NOMO-1 (cell line): ENCODE data around the gene DCTD.
"Not testable (repeated sequence)": the region's sequence is repeated elsewhere in the genome, so short reads cannot be mapped to it uniquely, and the experiment has no call there.

ENCODE experiments used
- DNase-seq, 2 experiments: peaks; one replicate each; lab custom pipeline; 2025; ENCODE audit not compliant: unreplicated experiment in 2 of 2; lab: John Stamatoyannopoulos, UW

DCTD gene

GRCh38 chr4:182922501-182923284, 5.5 kb upstream of the DCTD start:
- no peak for DNase-seq

DNA sequence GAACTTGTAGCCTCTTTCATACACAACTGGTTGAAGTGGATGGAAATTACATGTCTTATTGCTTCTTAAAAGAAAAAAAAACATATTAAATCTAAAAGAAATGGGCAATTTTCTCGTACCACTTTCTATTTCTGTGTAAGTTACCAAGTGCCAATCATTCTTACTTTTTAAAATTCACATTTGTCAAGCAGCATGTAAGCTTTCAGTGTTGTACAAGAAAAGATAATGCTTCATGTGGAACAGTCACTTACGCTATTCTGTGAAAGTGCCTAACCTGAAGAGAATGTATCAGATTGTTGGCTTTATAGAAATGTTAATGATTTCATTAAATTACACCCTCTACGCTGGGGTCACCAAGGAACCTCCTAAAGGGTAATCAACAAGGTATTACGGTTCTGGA, 4.4 kb upstream of the DCTD start:
- no peak for DNase-seq

GRCh38 chr4:182920676-182921075, 3.5 kb upstream of the DCTD start:
- DNase-seq, result no peak

DNA sequence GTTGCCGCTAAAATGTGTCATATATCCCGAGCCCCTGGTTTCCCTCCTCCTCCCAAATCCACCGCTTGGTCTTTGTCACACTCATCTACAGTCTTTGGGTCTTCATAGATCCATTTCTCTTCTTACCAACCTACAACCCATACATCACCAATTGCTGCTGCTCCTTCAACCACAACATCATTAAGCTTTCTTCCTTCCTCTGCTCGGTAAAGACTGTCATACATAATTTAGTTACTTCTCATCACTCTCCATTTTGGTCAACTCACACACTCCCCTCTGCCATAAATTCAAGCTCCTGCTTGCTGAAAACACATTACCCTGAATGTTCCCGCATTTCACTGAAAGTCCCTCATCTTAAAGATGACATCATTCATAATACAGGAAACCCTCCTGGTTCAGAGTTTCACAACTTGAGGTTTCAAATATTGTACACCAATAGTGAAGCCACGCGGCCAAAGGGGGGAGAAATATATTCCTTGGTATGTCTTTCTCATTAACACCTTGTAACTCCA, 1.7 kb upstream of the DCTD start:
- DNase-seq, result peak; percentile 9 to 66

DNA sequence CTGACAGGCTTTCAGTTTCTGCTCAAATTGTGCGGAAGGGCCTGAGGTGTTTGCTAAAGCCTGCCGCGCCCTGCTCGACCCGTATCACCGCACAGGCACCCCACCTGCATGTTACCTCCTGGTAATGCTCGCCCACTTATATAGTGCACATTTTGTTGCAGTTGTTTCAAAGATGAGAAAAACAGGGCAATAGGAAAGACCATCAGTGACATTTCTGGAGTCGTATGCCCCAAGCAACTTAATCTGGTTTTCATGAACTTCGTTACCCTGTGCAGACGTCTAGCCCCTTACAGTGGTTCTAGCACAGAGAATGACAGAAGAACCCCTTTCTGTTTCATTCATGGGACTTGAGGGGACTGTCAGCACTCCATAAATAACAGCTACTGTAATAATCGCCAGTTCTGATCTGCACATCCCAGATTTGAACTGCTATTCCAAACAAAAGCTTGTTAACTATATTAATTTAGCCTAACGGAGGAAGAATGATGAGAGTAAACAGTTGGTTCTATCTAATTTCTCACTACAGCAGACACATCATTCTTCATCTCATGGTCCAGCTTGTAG, 940 bp upstream of the DCTD start:
- no peak for DNase-seq

DNA sequence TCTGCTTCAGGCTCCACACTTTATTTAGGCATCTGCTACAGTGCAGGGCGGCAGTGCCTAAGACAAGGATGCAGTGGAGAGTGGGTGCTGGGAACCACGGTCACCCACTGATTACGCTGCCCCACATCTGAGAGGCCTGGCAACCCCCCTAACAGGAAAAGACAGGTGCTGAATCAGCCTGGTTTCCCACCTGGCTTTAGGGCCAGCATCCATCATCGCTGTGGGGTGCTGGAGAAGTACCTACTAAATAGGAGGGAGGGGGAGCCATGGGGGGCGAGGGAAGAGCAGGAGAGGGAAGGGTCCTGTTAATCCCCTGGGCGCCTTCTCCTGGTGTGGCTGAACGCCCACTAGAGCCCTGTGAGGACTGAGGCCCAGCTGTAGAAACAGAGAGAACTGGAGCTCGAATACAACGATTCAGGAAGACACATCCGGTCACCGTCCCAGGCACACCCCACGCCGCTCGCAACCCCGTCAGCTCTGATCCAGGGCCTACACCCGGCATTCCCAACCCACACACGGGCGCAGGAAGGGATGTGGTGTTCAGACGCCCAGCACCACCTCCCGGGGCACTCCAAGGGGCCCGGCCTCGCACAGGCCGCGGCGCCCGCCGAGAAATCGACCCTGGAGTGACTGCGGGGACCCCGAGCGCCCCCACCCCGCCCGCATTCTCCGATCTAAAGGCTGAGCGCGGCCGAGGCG, 554 bp downstream of the DCTD start:
- DNase-seq, result peak; percentile 3 to 7

GRCh38 chr4:182914357-182914756, 2.8 kb downstream of the DCTD start:
- no peak for DNase-seq

GRCh38 chr4:182913621-182914020, 3.6 kb downstream of the DCTD start:
- no peak for DNase-seq

DNA sequence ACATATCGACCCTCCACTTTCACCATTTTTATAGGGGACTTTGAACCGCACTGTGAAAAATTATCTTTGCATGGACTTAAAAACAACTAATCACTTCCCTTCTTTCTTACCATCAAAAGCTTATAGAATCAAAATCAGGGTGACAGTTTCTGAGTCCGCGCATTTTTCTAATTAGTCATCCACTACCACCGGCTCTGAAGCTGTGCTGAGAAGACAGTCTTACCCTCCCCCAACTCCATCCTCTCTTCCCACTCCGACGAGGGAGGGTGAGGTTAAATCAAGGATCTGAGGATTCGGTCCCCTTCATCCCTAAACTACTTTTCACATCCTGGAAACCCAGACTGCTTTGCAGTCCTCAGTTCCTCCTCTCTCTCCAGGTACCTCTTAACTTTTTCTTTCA, 4.2 kb downstream of the DCTD start:
- DNase-seq, result no peak

DNA sequence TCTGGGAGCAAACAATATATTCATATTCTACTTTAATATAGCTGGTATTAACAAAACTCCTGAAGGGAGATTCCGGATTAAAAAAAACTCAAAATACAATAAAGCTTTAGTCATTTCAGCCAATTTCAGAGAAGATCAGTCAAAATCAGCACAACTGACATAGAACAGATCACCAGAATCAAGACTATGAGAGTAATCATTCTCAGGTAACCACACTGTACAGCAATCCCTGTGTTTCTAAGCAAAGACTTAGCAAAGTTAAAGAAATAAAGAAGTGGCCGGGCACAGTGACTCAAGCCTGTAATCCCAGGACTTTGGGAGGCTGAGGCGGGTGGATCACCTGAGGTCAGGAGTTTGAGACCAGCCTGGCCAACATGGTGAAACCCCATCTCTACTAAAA, 9.1 kb downstream of the DCTD start:
- DNase-seq, result no peak

DNA sequence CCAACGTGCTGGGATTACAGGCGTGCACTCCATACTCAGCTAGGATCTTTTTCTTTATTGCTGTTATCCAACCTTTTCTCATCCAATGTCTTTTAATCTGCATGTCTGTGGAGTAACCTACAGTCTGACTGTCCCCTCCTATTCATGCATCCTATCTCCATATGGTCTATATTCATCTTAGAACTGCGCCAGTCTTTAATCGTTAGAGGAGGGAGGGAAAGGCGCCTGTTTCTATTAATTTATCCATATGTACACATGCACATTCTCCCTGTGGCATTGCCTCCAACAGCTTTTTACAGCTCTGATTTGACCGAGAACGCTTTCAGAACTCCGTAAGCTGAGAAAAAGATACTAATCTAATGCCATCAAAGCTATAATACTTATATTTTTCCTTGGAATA, 9.8 kb downstream of the DCTD start:
- no peak for DNase-seq

- no peak for DNase-seq
Observed at GRCh38 chr4:182906786-182907185, 10.4 kb downstream of the DCTD start.

DNA sequence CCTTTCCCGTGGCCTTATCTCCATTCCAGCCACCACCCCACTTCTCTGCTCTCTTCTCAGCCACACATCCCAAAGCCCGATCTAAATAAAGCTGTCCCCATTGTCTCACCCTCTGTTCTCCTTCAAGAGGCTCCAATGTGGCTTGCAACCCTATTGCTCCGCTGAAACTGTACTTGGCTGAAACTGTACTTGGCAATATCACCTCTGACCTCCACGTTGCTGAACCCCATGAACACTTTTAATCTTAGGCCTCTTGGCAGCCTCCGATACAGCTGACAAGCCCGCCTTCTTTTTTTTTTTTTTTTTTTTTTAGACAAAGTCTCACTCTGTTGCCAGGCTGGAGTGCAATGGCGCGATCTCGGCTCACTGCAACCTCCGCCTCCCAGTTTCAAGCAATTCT, 12.1 kb downstream of the DCTD start:
- no peak for DNase-seq

DNA sequence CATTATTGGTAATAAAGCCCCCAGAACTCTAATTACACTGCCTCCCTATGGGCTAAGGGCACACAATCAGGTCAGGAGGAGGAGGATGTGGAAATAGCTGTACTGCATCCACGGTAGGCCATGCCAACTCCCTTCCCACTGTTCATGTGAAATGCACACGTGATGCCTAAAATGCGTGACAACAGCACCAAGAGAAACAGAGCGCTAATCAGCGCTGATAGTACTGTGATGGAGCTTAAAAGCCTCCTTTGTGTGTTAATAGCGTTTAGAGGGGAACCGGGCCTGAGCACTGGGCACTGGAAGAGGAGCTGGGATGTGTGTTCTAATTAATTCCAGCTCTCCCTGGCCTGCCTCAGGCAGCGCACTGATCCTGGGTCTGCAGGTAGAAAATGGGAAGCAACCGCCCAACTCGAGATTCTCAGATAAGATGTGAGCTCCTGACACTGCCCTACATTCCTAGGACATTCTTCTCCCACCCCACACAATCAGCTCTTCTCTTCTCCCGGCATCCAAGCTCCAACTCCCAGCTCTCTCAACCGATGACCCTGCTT, 12.9 kb downstream of the DCTD start:
- DNase-seq, result no peak

DNA sequence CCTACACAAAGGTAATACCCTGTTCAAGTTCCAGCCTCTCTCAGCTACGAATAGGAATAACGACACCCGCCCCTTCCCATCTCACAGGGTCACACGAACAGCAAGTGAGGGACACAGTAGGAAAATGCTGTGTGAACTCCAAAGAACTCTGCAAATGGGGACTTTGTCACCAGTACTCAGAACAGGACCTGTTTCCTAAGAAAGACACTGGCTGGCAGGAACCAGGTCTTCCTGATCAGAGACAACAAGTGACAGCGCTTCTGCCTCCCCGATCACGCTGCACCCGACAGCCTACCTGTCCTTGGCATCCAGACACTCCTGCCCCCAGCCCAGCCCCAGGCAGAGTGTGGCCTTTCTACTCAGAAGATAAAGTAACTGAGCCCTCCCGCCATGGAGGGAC, 14.2 kb downstream of the DCTD start:
- DNase-seq, result no peak

GRCh38 chr4:182901337-182901736, 15.8 kb downstream of the DCTD start:
- DNase-seq, result no peak

DNA sequence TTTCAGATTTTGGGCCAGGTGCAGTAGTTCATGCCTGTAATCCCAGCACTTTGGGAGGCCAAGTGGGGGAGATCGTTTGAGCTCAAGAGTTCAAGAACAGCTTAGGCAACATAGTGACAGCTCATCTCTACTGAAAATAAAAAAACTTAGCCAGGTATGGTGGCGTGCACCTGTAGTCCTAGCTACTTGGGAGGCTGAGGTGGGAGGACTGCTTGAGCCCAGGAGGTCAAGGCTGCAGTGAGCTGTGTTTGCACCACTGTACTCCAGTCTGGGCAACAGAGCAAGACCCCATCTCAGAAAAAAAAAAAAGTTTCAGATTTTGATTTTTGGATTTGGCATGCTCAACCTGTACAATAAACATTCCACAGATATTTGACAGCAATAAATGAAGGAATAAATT, 17.2 kb downstream of the DCTD start:
- DNase-seq, result not testable (repeated sequence)

DNA sequence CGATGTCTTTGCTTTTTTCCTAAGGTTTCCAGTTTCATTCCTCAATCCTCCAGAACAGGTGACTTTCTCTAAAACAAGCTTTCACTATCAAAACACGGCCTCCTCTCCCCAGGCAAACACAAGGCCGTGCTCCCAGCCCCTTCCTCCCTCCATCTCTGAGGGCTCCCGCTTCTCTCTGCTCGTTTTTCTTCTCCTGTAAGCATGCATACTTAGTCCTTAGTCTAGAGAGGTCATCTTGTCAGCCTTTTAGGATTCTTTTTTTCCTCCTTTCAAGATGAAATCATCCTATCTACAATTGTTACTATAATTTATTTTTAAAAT, 18.7 kb downstream of the DCTD start:
- DNase-seq, result no peak

DNA sequence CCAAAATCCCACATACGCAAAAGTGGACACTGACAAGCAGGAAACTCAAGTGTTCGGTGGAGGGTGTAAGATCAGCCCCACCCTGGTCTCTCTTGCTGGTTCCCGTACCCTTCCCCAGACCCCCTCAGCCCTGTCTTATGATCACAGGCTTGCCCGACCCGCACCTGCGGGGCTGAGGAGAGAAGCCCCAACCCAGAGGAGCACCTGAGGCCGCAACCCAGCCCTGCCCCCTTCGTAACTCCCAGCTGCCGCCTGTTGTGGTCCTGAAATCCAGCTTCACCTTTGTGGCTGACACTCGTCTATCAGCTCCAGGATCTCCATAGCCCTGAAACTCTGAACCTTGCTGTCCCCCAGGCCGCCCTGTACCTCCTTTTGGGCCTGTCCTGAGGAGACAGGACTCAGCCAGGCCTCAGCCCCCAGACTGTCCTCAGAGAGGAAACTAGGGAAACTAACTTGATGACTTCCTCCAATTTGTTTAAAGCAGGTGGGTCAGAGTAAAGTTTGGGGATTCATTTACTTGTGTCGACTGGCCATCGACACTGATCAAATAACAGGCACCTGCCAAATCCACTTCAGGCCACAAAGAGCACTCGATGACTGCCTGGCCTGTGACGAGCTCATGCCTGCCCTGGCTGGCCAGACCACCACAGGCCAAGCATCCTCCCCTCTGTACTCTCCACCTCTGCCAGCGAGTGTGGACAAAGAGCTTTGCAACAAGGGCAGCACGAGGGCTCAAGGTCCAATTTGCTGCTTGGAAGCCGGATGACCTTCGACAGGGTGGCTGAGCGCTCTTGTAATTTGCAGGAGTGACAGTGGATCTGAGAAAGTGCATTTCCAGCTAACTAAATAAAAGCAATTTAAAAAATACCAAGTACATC, 19.3 kb downstream of the DCTD start:
- no peak for DNase-seq

GRCh38 chr4:182896421-182896820, 20.8 kb downstream of the DCTD start:
- DNase-seq, result no peak

DNA sequence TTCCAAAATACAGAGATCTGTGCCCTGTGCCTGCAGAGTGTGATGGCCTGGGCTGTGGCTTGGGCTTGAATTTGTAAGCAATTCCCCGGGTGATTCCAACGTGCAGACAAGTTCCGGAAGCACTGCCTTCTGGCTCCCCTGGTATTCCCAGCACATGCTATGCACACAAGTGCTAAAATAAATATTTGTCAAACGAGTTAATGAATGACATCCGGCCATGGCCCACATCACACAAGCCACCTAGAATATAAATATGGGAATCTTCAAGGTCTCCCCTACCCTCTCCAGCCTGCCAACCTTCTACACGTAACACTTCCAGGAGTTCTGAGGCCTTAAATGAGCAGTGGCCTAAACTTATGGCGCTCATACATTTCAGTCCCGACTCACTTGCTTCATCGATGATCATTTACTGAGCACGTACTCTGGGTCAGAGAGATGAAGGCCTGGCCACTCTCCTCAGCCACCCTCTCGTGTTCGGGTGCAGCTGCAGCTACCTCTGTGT, 21.3 kb downstream of the DCTD start:
- DNase-seq, result no peak
